ENCODE results near the gene TTLL8. TPM values are rescaled to one million over a fixed set of nuclear protein-coding genes. Genes with fewer than 3 reads are reported as not detected.

Gene TTLL8
- total RNA-seq, 1 experiment from 2014 or later, result not detected

DNA sequence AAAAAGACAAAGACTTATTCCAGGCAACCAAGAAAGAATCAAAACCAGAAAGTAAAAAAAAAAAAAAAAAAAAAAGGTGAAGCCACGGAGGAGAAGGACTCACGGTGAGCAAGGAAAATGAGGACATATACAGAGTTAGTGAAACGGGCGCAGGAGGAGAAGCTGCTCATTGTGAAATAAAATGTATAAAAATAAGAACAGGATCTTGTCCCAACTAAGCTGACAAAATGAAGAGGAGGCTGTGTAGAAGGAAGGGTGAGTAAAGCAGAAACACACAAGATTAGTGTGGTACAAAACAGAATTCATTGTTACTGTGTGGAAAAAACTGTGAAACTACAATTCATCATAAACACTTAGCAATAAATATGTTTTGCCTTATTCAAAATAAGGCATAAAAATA, 53.2 kb downstream of the TTLL8 start:
- Histone ChIP-seq H3K9me2 (ENCODE audit: insufficient read depth) (no peaks in the 10 kb centered on the region), H3K27me3 (ENCODE audit: insufficient read depth, low read length) (no peaks in the 10 kb centered on the region), H3K36me3 (ENCODE audit: control insufficient read depth in 1 of 2, insufficient read depth in 2 of 2, low read length in 2 of 2) (no peaks in the 10 kb centered on the region), H3K9ac (ENCODE audit: low read length) (no peak overlapping the region), H3K79me2 (ENCODE audit: insufficient read depth, low read length) (no peaks in the 10 kb centered on the region), H3K4me3 (replicated peaks in 1 of 2; ENCODE audit: low read depth in 1 of 2, low read length in 2 of 2) (no peak overlapping the region), H4K20me1 (ENCODE audit: insufficient read depth) (no peaks in the 10 kb centered on the region), H3K9me3 (ENCODE audit: control insufficient read depth in 1 of 2, insufficient read depth in 1 of 2, low read depth in 1 of 2, low read length in 2 of 2) (no peaks in the 10 kb centered on the region), H3K27ac (ENCODE audit: low read depth, low read length) (no peak overlapping the region), H3K4me2 (ENCODE audit: low read length) (no peak overlapping the region), H2AFZ (ENCODE audit: low read depth, low read length, poor library complexity, severe bottlenecking) (no peak overlapping the region), H3K4me1 (ENCODE audit: control insufficient read depth in 1 of 2, insufficient read depth in 2 of 2, low read length in 2 of 2) (no peaks in the 10 kb centered on the region)
- no TSS peak for BruUV-seq (replicated peaks)
- no peak for ATAC-seq
- no peak for DNase-seq (ENCODE audit: low read depth, low spot score)
- intact Hi-C loops (cut with micrococcal nuclease), result no loop called here
- CTCF ChIA-PET, result interaction anchor here (1.9 kb wide), 1 partner anchor 26 kb away, joined by 4 read pairs; no protein-coding TSS in a partner anchor
- POLR2A ChIA-PET, result no interaction called here
- RAD21 ChIA-PET (ENCODE audit: low non-redundant PET in 1 of 2, low total read pairs in 2 of 2, uncharacterized antibody in 2 of 2, unreplicated experiment in 2 of 2), result interaction anchor here in 1 of 2 experiments (0.7 kb wide), 1 partner anchor 176 kb away, joined by 3 read pairs; no protein-coding TSS in a partner anchor
- TF ChIP-seq SRF (IDR thresholded peaks at IDR 0.05; ENCODE audit: low read depth), result no peak
- no peak for TF ChIP-seq YY1 (IDR thresholded peaks at IDR 0.05; ENCODE audit: extremely low read depth, insufficient replicate concordance, low read depth, low read length)
- TF ChIP-seq, protein P1, sequence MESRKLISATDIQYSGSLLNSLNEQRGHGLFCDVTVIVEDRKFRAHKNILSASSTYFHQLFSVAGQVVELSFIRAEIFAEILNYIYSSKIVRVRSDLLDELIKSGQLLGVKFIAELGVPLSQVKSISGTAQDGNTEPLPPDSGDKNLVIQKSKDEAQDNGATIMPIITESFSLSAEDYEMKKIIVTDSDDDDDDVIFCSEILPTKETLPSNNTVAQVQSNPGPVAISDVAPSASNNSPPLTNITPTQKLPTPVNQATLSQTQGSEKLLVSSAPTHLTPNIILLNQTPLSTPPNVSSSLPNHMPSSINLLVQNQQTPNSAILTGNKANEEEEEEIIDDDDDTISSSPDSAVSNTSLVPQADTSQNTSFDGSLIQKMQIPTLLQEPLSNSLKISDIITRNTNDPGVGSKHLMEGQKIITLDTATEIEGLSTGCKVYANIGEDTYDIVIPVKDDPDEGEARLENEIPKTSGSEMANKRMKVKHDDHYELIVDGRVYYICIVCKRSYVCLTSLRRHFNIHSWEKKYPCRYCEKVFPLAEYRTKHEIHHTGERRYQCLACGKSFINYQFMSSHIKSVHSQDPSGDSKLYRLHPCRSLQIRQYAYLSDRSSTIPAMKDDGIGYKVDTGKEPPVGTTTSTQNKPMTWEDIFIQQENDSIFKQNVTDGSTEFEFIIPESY (IDR thresholded peaks at IDR 0.05; ENCODE audit: extremely low read depth, insufficient replicate concordance, low read length), result no peak
- TF ChIP-seq EZH2 (IDR thresholded peaks at IDR 0.05), result no peak
- TF ChIP-seq JUND (IDR thresholded peaks at IDR 0.05), result no peak
- no peak for TF ChIP-seq CBX3 (IDR thresholded peaks at IDR 0.05; ENCODE audit: low read depth)

- no peak for DNase-seq (ENCODE audit: low read depth, low spot score)
- BruUV-seq (replicated peaks), result no TSS peak
- Histone ChIP-seq H3K27ac (ENCODE audit: low read depth, low read length) (no peak overlapping the region), H3K4me2 (ENCODE audit: low read length) (no peak overlapping the region), H3K9me2 (ENCODE audit: insufficient read depth) (no peaks in the 10 kb centered on the region), H3K4me3 (replicated peaks in 1 of 2; ENCODE audit: low read depth in 1 of 2, low read length in 2 of 2) (no peak overlapping the region), H3K9me3 (ENCODE audit: control insufficient read depth in 1 of 2, insufficient read depth in 1 of 2, low read depth in 1 of 2, low read length in 2 of 2) (no peaks in the 10 kb centered on the region), H3K79me2 (ENCODE audit: insufficient read depth, low read length) (no peaks in the 10 kb centered on the region), H3K9ac (ENCODE audit: low read length) (no peak overlapping the region), H3K36me3 (ENCODE audit: control insufficient read depth in 1 of 2, insufficient read depth in 2 of 2, low read length in 2 of 2) (no peaks in the 10 kb centered on the region), H3K4me1 (ENCODE audit: control insufficient read depth in 1 of 2, insufficient read depth in 2 of 2, low read length in 2 of 2) (no peaks in the 10 kb centered on the region; a peak in 1 of 4 replicates), H4K20me1 (ENCODE audit: insufficient read depth) (no peaks in the 10 kb centered on the region), H3K27me3 (ENCODE audit: insufficient read depth, low read length) (no peaks in the 10 kb centered on the region), H2AFZ (ENCODE audit: low read depth, low read length, poor library complexity, severe bottlenecking) (no peak overlapping the region)
- intact Hi-C loops (cut with micrococcal nuclease), result no loop called here
- CTCF ChIA-PET, result no interaction called here
- ATAC-seq, result no peak
- RAD21 ChIA-PET (ENCODE audit: low non-redundant PET in 1 of 2, low total read pairs in 2 of 2, uncharacterized antibody in 2 of 2, unreplicated experiment in 2 of 2), result no interaction called here
- POLR2A ChIA-PET, result no interaction called here
- TF ChIP-seq, protein P2, sequence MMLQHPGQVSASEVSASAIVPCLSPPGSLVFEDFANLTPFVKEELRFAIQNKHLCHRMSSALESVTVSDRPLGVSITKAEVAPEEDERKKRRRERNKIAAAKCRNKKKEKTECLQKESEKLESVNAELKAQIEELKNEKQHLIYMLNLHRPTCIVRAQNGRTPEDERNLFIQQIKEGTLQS (IDR thresholded peaks at IDR 0.05), result no peak
- TF ChIP-seq EZH2phosphoT487 (IDR thresholded peaks at IDR 0.05; ENCODE audit: borderline replicate concordance) (no peak), CTCF (IDR thresholded peaks at IDR 0.05 in 2 of 3, conservative IDR thresholded peaks at IDR 0.05 in 1 of 3; ENCODE audit: borderline replicate concordance in 1 of 3, insufficient read depth in 1 of 3, low read depth in 2 of 3, low read length in 2 of 3) (no peak), POLR2AphosphoS5 (IDR thresholded peaks at IDR 0.05; ENCODE audit: low read depth, low read length) (no peak), ZNF274 (IDR thresholded peaks at IDR 0.05; ENCODE audit: low read depth, low read length) (no peak), CEBPB (IDR thresholded peaks at IDR 0.05; ENCODE audit: low read depth) (no peak)
- TF ChIP-seq, protein P3, sequence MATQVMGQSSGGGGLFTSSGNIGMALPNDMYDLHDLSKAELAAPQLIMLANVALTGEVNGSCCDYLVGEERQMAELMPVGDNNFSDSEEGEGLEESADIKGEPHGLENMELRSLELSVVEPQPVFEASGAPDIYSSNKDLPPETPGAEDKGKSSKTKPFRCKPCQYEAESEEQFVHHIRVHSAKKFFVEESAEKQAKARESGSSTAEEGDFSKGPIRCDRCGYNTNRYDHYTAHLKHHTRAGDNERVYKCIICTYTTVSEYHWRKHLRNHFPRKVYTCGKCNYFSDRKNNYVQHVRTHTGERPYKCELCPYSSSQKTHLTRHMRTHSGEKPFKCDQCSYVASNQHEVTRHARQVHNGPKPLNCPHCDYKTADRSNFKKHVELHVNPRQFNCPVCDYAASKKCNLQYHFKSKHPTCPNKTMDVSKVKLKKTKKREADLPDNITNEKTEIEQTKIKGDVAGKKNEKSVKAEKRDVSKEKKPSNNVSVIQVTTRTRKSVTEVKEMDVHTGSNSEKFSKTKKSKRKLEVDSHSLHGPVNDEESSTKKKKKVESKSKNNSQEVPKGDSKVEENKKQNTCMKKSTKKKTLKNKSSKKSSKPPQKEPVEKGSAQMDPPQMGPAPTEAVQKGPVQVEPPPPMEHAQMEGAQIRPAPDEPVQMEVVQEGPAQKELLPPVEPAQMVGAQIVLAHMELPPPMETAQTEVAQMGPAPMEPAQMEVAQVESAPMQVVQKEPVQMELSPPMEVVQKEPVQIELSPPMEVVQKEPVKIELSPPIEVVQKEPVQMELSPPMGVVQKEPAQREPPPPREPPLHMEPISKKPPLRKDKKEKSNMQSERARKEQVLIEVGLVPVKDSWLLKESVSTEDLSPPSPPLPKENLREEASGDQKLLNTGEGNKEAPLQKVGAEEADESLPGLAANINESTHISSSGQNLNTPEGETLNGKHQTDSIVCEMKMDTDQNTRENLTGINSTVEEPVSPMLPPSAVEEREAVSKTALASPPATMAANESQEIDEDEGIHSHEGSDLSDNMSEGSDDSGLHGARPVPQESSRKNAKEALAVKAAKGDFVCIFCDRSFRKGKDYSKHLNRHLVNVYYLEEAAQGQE (IDR thresholded peaks at IDR 0.05; ENCODE audit: low read depth), result no peak
Measured at GRCh38 chr22:50002791-50003190, 55.3 kb downstream of the TTLL8 start.

Measured in HCT116 (cell line).